Measurements from ENCODE around the gene METTL22. TPM values are rescaled to one million over a fixed set of nuclear protein-coding genes. Genes with fewer than 3 reads are reported as not detected.

Gene METTL22
- total RNA-seq, 1 donor from 2014 or later: 42.3 TPM

DNA sequence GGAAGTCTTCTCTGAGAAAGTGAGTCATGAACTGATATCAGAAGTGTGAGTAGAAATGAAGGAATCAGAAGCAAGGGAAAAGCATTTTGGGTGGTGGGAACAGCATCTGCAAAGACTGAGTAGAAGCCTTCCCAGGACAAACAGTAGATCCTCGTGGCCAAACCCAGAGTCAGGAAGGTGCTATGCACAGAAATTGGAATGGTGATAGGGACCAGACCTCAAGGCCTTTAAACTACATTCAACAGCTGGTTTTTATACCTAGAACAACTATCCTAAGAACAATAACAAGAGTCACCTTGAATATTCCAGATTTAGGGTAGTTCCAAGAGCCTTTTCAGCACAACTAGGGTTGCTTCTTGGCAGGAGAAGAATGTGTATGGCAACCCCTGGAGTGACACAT, 68.2 kb downstream of the METTL22 start:
- no peak for TF ChIP-seq CTCF (conservative IDR thresholded peaks at IDR 0.05)
- Mint-ChIP-seq H3K4me3 (no peak overlapping the region), H3K4me1 (ENCODE audit: unreplicated experiment) (peaks cover 14% of the 10 kb centered on the region), H3K36me3 (peaks cover 12% of the 10 kb centered on the region), H3K27me3 (no peaks in the 10 kb centered on the region), H3K27ac (no peak overlapping the region), H3K9me3 (peaks cover 13% of the 10 kb centered on the region)
- DNase-seq (ENCODE audit: extremely low spot score, unreplicated experiment): no peak

DNA sequence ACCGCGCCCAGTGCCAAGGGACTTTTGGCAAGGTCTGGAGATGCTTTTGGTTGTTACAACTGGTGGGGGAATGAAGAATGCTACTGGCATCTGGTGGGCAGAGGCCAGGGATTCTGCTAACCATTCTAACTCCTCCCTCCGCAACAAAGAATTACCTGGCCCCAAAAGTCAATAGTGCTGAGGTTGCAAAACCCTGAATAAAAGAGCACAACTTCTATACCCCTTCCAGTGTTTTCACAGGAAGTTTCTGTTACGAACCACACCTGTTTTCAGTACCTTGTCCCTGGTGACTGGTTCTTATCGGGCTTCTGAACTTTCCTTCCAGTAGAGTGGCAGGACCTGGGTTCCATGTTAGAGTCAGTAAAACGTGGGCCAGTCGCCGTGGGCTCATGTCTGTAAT, 70.2 kb downstream of the METTL22 start:
- Mint-ChIP-seq H3K9me3 (peaks cover 13% of the 10 kb centered on the region), H3K4me1 (ENCODE audit: unreplicated experiment) (peaks cover 3% of the 10 kb centered on the region), H3K36me3 (peaks cover 13% of the 10 kb centered on the region), H3K27me3 (no peaks in the 10 kb centered on the region), H3K27ac (no peak overlapping the region), H3K4me3 (no peak overlapping the region)
- no peak for DNase-seq (ENCODE audit: extremely low spot score, unreplicated experiment)
- TF ChIP-seq CTCF (conservative IDR thresholded peaks at IDR 0.05): no peak

DNA sequence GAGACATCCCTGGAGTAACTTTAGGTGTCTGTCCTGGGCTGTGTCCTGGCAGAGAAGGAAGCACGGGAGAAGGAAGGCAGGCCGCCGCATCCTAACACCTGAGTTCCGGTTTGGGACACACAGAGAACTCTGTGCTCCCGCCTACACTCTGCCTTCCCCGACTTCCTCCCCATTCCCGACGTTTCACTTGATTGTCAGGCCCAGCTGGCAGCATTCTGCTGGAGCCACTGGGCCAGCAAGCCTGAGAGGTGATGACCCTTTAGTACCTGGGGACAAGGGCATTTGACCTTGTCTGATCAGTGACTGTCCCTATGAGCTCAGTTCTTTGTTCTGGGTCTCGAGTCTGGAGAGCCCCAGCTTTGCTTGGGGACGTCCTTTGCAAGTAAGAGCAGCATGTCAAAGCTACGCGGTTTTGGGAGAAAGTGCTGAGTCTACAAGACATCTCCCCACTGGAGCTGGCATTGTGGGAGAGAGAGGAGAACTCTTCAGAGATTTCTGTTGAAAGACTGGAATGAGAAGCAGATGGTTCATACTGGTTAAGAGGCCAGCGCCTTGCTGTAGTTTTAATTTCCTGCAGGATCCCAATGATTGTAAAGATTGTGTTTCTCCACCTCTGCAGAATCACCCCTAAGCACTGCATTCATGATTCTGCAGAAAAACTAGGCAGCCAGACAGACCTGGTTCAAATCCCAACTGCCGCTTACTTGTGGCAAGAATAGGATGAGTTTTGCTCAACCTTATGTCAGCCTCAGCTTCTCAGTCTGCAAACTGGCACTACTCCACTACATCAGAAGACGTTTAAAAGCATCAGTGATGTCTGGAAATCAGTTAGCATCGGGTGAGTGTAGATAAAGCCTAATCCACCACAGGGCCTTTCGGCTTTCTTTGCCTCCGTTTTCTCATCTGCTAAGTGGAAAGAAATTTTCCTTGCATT, 73.6 kb downstream of the METTL22 start:
- no peak for DNase-seq (ENCODE audit: extremely low spot score, unreplicated experiment)
- Mint-ChIP-seq H3K36me3 (peaks cover 12% of the 10 kb centered on the region), H3K4me3 (no peak overlapping the region), H3K4me1 (ENCODE audit: unreplicated experiment) (peaks cover 5% of the 10 kb centered on the region), H3K9me3 (peaks cover 5% of the 10 kb centered on the region), H3K27me3 (no peaks in the 10 kb centered on the region), H3K27ac (no peak overlapping the region)
- no peak for TF ChIP-seq CTCF (conservative IDR thresholded peaks at IDR 0.05)

DNA sequence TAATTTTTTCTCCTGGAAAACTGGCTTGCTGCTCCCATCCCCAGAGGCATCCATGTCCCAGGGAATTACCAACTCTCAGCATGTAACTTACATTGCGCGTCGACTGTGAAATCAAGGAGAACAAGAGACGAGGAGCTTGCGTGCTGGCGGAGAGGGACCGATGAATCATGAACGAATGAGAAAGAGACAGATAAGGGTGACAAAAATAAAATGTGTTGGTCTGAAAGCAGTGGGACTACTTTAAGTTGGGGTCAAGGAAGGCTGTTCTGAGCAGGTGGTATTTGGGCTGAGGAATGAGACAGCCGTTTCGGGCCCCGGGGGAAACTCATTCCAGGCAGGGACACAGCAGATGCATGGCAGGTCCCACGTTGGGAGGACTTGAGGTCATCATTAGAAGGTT, 75.4 kb downstream of the METTL22 start:
- Mint-ChIP-seq H3K36me3 (peaks cover 7% of the 10 kb centered on the region), H3K4me1 (ENCODE audit: unreplicated experiment) (peaks cover 5% of the 10 kb centered on the region), H3K4me3 (no peak overlapping the region), H3K9me3 (no peaks in the 10 kb centered on the region), H3K27ac (no peak overlapping the region), H3K27me3 (no peaks in the 10 kb centered on the region)
- no peak for DNase-seq (ENCODE audit: extremely low spot score, unreplicated experiment)
- TF ChIP-seq CTCF (conservative IDR thresholded peaks at IDR 0.05): no peak

- TF ChIP-seq CTCF (conservative IDR thresholded peaks at IDR 0.05): no peak
- peaks cover 7% of the 10 kb centered on the region for H3K36me3 Mint-ChIP-seq
- no peak overlapping the region for H3K27ac Mint-ChIP-seq
- H3K9me3 Mint-ChIP-seq: no peaks in the 10 kb centered on the region
- H3K27me3 Mint-ChIP-seq: no peaks in the 10 kb centered on the region
- peaks cover 5% of the 10 kb centered on the region for H3K4me1 Mint-ChIP-seq (ENCODE audit: unreplicated experiment)
- no peak for DNase-seq (ENCODE audit: extremely low spot score, unreplicated experiment)
- H3K4me3 Mint-ChIP-seq: no peak overlapping the region
These were observed 76.5 kb downstream of the METTL22 start for GRCh38 chr16:8697965-8698364.

Other genes starting within 250 kb of the METTL22 start
- gene TMEM114, start 31.2 kb upstream of the METTL22 start, total RNA-seq (ENCODE audit: low replicate concordance): 0.50 TPM in 1 of 2 replicates, not detected in the other
- 21.1 and 32.1 TPM in 2 replicates for gene ABAT, start 52.9 kb downstream of the METTL22 start, total RNA-seq (ENCODE audit: low replicate concordance)
- gene TMEM186, start 175.9 kb downstream of the METTL22 start, total RNA-seq (ENCODE audit: low replicate concordance): 14.2 and 18.4 TPM in 2 replicates
- gene PMM2, start 176.1 kb downstream of the METTL22 start, total RNA-seq (ENCODE audit: low replicate concordance): 35.5 and 64.3 TPM in 2 replicates
- 84.6 and 88.0 TPM in 2 replicates for gene CARHSP1, start 247.3 kb downstream of the METTL22 start, total RNA-seq (ENCODE audit: low replicate concordance)